ENCODE results near the gene CAMK1.

- TF ChIP-seq CTCF (IDR thresholded peaks at IDR 0.05; ENCODE audit: low read depth, low read length, poor library complexity, severe bottlenecking) (no peak), EZH2phosphoT487 (IDR thresholded peaks at IDR 0.05; ENCODE audit: borderline replicate concordance, low read length) (no peak)
These were observed 48.6 kb downstream of the CAMK1 start for GRCh38 chr3:9721015-9721699.
